Body of pancreas (tissue), 4 donors: ENCODE results near the gene ABCC11.

ENCODE experiments used
- CTCF ChIP-seq, 7 experiments: fragments of 450-650 bp in 4 of 7; fragments of 200-600 bp in 3 of 7; sonication (generic) in 3 of 7; IDR thresholded peaks; one replicate each; pipeline ENCODE4 v1.5.1; 2016 to 2019; ENCODE audit warnings: antibody characterized with exemption in 7 of 7
- POLR2A ChIP-seq, 3 donors: fragments of 450-650 bp; IDR thresholded peaks; one replicate each; pipeline ENCODE4 v1.6.1; 2016; ENCODE audit warnings: antibody characterized with exemption in 3 of 3, mild to moderate bottlenecking in 2 of 3

- no peak for TF ChIP-seq CTCF (IDR thresholded peaks at IDR 0.05)
- TF ChIP-seq POLR2A (IDR thresholded peaks at IDR 0.05), result no peak
Measured at GRCh38 chr16:48168075-48168474, 79.3 kb downstream of the ABCC11 start.
